Activated CD4-positive, alpha-beta T cell treated with anti-CD3 and anti-CD28 coated beads, Interleukin-2, Interleukin-4, amounts not matched to agents 100 ng/mL and 50 ng/mL, durations not matched to agents 16 hours and 8 hours (primary cell): ENCODE measurements around the gene SPATA3.
"Not testable (repeated sequence)": the region's sequence is repeated elsewhere in the genome, so short reads cannot be mapped to it uniquely, and the experiment has no call there.

Experiments used
- DNase-seq: peaks from one replicate; pipeline ENCODE4 v3.0.0-alpha.2; 2020; ENCODE audit warnings: low spot score

Gene SPATA3

GRCh38 chr2:230998882-230999281 lies 3.0 kb downstream of the SPATA3 start:
- no peak for DNase-seq

GRCh38 chr2:230999477-230999876 lies 3.6 kb downstream of the SPATA3 start:
- no peak for DNase-seq

DNA sequence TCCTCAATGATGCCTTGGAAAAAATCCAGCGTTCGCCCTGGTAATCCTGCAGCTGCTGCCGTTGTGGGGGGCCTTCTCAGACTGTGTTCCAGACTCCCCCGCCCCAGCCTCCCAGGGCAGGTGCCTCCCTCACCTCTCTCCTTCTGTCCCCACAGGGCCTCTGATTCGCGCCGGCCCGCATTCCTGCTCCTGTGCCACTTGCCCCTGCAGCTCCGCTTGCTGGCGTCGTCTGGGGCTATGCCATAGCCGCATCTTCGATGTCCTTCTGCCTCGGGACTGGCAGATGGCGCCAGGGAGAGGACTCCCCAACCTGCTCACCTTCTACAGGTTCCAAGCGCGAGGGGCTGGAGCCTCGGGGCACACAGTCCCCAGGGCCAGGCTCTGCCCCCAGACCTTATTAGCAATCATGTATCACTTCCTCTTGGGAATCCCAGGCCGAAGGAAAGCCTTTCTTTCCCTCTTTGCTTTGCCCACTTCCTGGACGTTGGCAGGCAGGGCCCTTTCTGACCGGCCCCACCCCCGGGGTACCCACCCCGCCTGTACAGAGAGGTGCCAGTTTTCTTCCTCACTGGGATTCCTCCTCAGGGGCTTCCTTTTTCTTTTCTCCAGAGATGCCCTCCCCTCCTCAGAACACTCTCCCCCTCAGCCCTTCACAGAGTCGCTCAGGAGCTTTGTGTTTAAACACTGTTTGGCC lies 4.4 kb downstream of the SPATA3 start:
- DNase-seq, result no peak

- DNase-seq, result no peak
Observed at GRCh38 chr2:231001036-231001435, 5.1 kb downstream of the SPATA3 start.

DNA sequence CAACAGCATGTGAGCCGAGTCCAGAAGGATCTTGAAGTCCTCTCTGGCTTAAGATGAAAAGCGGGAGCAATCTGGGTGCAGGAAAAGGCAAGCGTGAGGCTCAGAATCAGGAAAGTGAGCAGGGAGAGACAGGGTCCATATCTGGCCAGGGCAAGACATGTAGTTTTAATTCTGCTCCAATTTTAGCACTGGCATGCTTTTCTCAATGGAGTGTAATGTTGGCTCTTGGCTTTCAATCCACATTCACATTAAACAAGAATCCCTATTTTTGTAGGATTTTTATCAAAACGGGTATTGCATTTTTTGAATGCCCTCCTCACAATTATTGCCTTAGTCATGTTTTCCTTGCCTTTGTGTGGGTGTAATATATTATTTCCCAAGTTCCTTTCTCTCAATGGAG lies 6.0 kb downstream of the SPATA3 start:
- DNase-seq, result no peak

DNA sequence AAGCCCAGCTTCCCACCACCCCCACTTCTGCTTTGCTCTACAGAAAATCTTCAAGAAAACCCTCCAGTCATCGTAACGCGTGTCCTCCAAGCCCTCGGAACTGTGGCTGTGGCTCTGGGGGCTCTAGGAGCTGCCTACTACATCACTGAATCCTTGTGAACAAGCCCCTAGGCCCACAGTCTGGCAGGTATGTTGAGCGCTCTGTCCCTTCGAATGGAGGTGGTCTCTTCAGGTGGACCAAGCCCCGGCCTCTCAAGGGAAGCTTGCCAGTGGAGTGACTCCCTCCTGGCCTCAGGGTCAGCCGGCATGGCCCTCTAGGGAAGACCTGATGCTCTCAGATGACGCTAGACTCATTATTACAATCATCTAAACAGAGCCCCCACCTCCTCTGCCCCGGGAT lies 6.7 kb downstream of the SPATA3 start:
- DNase-seq, result no peak

DNA sequence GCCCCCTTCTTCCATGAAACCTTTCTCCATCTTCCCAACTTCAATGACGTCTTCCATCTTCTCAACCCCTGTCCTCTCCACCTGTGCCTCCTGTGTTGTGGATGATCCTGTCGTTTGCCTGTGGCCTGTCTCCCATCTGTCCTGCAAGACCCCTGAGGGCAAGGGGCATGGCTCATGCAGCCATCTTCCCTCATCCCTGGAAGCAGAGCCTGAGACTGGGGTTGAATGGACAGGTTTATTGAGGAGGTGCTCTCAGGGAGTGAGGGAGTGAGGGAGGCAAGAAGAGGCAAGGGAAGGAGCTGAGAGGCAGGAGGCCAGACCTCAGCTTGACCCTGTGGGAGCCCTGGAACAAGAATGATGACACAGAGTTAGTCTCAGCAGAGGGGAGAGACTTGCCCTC lies 7.3 kb downstream of the SPATA3 start:
- DNase-seq, result no peak

DNA sequence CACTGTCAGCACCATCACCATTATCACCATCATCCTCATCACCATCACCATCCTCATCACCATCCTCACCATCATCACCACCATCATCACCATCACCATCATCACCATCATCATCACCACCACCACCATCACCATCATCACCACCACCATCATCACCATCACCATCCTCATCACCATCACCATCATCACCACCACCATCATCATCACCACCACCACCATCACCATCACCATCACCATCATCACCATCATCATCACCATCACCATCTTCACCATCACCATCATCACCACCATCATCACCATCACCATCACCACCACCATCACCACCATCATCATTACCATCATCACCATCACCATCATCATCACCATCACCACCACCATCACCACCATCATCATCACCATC lies 9.0 kb downstream of the SPATA3 start:
- DNase-seq, result not testable (repeated sequence)

DNA sequence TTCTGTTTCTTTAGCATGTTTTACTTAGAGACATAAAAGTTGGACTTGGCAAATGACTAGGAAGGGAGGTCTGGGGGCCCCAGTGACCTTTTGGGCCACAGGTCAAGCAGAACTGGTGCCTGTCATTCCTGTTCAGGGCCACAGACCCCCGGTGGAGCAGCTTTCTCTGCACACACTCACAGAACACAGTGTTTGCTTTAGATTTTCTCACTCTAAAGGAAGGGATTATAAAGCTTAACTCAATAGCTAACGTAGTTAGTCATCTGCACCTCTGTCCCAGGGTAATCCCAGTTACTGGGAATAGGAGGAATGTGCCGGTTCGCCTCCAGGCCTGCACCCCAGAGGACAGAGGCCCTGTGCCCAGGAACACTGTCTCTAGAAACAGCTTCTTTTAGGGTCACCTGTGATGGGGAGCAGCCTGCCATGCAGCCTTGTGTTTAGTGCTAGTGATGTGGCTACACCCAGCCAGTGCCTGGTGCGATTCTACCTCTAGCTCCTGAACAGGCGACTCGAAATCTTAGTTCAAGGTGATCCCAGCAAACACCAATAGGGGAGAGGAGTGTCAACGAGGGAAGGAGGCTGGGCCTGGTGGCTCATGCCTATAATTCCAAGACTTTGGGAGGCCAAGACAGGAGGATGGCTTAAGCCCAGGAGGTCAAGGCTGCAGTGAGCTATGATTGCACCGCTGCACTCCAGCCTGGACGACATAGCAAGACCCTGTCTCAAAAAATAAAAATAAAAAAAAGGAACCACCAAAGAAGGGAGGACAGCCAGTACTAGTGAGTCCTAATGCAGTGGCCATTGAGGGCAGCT lies 11.6 kb downstream of the SPATA3 start:
- DNase-seq, result no peak

DNA sequence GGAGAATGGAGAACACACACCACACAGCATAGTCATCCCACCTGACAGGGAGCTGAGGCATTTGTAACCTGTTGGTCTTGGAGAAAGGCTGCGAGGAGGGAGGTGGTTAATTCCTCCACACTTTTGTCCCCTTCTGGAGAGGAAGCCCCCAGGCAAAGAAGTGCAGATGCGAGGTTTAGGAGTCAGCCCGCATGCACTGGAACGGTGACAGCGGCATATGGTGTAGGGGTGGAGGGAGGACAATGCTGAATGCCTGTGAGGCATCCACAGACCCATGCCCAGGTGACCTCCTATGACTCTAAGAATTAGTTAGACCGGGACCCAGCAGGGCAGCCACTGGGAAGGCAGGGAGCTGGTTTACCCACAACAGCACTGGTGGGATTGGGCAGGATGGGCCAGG lies 12.2 kb downstream of the SPATA3 start:
- DNase-seq, result no peak

DNA sequence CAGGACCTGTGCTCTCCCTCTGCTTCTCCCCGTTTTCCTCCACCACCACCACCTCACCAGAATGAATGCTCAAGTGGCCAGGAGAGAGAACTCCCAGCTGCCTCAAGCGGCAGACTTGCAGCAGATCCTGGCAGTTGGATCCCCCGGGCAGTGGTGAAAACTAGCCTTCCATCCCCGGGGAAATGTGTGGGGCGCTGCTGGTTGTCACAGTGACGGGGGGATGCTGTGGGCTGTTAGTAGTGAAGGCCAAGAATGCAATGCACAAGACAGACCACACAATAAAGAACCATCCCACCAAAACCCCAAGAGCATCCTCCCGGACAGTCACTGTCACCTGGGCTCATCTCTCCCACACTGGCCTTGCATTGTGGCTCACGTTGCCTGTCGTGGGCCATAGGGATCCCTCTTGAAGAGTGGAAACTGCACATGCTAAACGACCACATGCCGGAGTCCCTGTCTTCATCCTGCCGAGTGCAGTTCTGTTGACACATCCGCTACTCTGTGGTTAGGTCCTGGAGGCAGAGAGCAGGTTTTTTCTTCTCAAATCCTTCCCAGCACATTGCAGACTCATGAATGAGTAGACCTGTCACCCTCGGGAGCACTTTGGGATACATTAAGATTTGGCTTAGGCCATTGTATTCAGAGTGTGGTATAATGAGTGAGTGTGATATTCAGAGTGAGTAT lies 13.5 kb downstream of the SPATA3 start:
- DNase-seq, result no peak

DNA sequence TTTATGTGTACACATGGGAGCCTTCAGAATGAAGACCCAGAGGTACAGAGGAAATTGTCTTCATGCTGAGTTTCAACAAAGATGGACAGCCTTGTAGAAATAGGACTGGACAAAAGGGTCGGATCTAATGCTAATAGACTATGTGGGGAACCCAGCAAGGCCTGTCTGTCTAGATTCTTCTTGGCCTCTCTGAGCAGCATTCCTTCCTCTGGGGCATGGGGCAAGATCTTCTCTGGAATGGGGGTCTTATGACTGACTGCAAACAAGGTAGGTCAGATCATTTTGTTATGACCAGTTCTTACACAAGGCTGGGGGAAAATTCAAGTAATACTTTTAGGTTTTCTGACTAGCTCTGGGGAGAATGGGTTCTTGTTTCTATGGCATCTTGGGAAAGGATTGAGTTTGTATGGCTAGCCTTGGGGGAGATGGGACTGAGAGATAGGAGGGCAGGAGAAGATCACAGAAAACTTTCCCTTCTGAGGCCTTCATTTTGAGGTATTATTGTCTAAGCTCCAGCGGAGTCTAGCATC lies 14.3 kb downstream of the SPATA3 start:
- no peak for DNase-seq

DNA sequence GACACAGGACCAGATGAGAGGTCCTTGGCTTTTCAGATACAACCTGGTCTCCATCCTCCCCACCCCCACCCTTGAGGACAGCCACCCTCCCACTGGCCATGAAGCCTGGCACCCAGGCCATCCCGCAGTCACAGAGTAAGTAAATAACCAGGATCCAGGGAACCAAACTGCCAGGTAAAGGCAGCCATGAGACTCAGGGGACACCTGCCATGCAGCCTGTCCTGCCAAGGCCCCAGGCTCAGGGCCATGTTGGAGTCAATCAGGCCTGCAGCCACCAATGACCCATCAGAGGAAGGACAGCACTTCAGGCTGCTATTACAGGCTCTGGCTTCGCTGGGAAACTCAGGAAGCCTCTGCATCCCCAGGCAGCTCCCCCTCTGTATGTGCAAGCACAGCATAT lies 15.6 kb downstream of the SPATA3 start:
- DNase-seq, result no peak

DNA sequence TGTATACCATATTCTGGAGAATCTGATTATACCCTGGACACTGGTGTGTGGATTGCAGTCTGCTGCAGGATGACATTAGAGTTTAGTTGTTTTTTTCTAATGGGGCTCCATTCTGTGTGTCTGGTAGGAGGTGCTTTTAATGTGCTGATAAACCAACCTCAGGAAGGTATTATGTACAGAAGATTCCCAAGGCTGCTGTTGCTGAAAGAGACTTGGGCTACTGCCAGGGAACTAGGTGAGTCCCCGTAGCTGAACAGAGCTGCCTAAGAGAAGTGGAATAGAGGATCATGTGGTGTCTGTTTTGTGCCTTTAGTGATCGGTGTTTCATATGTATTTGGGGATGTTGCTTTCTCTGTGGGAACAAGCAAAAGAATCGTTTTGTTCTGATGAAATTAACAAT lies 16.5 kb downstream of the SPATA3 start:
- no peak for DNase-seq

DNA sequence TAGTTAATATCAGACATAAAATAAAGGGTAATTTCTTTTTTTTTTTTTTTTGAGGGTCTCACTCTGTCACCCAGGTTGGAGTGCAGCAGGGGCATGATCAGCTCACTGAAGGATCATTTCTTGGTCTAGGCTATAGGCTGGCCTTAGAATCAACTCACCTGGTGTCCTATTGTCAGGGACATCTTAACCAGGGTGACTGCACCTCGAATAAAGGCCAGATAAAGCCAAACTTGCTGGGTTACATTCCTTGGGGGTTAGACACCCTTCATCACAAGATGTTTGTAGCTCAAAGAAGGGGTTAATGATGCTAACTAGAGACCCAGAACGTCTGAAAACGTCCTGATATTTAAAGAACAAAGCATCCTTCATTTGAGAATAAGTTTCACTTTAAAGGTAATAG lies 17.9 kb downstream of the SPATA3 start:
- no peak for DNase-seq

GRCh38 chr2:231015478-231015877 lies 19.6 kb downstream of the SPATA3 start:
- no peak for DNase-seq

GRCh38 chr2:231015926-231016325 lies 20.0 kb downstream of the SPATA3 start:
- no peak for DNase-seq

DNA sequence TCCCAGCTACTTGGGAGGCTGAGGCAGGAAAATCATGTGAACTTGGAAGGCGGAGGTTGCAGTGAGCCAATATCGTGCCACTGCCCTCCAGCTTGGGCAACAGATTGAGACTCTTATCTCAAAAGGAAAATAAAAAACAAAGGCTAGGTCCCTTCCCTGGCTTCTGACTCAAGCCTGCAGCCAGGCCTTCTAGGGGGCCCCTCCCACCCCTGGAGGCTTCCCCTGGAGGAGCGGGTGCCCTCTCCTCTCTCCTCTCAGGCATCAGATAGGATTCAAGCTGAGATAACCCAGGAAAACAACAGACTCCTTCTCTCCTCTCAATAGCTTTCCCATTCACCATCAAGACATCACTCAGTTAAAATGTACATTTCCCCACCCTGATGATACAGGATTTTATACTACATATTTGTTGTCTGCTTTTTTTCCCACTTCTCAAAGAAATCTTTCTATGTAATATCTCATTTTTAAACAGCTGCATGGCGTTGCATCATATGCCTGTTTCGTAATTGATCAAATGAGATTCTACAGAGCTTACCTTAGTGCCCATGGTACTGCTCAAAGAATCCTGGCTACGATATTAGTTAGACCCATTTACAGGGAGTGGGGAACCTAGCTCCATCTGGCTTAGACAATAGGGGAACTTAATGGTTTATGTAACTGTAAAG lies 20.8 kb downstream of the SPATA3 start:
- no peak for DNase-seq

DNA sequence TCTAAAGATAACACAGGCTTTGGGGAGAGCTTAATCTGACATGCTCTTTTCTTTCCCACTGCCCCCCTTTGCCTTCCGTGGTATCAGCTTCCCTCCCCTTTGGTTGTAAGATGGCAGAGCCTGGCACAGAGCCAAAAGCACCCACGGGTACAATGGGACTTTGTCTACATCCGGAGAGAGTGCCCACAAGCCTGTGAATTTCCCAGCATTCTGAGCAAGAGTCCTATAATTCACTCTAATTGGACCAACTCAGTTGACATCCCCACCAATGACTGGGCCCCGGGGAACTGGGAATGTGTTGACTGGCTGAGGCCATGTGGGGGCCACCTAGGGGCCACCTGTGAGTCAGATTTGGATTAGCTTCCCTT lies 21.3 kb downstream of the SPATA3 start:
- DNase-seq, result no peak

DNA sequence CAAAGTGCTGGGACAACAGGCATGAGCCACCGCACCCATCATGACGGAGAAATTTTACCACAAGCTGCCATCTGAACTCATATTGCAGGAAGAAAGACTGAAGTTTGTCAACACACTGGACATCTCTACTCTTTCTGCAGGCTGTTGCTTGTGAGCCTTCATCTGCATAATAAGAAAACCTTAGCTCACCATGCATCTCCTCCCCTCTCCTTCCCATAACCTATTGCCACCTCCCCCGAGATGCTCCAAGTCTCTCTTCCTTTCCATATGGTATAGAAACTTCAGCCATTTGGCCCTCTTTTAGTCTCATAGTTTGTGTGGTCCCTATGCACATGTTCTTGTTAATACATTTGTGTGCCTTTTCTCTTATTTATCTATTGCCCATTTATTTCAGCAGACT lies 22.3 kb downstream of the SPATA3 start:
- no peak for DNase-seq

DNA sequence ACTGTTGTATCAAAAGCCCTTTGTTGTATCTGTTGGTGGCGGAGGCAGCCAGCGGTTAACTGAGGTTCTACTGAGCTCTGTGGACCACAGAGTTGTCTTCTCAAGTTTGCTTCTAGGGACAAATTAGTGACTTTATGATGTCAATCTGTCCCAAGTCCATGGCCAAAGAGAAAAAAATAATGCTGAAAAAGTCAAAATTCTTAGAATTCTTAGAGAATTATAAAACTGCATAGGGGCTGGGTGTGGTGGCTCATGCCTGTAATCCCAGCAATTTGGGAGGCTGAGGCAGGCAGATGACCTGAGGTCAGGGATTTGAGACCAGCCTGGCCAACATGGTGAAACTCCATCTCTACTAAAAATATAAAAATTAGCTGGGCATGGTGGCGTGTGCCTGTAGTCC lies 29.1 kb downstream of the SPATA3 start:
- not testable (repeated sequence) for DNase-seq

DNA sequence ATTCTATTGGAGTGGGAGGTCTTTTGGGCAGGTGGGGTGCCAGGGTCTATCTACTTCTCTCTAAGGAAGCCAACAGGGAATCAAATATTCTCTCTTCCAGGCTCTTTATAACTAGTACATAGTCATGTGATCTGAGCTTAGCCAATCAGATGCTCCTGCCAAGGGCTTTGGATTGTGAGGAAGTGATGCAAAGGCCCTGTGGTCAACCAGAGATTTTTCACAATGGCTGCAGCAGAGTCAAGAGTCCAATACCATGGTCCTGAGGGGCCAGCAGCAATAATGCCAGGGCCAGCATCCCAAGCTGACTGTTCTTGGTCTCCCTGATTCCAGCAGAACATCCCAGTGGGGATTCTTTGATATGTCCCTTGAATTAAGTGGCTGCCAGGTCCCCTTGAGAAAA lies 33.0 kb downstream of the SPATA3 start:
- DNase-seq, result no peak
